Trophoblast cell (in vitro differentiated cells and primary cell): ENCODE results near the gene GPR84.

Experiments used
- DNase-seq, 2 donors: peaks; one replicate each; pipeline ENCODE4 v3.0.0-alpha.2; 2016
- H2AFZ ChIP-seq: 2 replicates; pipeline ENCODE4 v1.6.1; 2013; ENCODE audit warnings: low read length, moderate library complexity, mild to moderate bottlenecking; ENCODE audit not compliant: insufficient read depth, poor library complexity
- H2AK5ac ChIP-seq: 2 replicates; pipeline ENCODE4 v1.6.1; 2013; ENCODE audit warnings: mild to moderate bottlenecking, low read length
- H2BK120ac ChIP-seq: 2 replicates; pipeline ENCODE4 v1.6.1; 2013; ENCODE audit warnings: low read length, mild to moderate bottlenecking, moderate library complexity; ENCODE audit not compliant: insufficient read depth, poor library complexity
- H2BK12ac ChIP-seq: 2 replicates; pipeline ENCODE4 v1.6.1; 2013; ENCODE audit warnings: mild to moderate bottlenecking, low read length, moderate library complexity
- H2BK5ac ChIP-seq: 2 replicates; pipeline ENCODE4 v1.6.1; 2013; ENCODE audit warnings: low read length, low read depth, moderate library complexity, mild to moderate bottlenecking; ENCODE audit not compliant: poor library complexity
- H3K14ac ChIP-seq: 2 replicates; pipeline ENCODE4 v1.6.1; 2013; ENCODE audit warnings: mild to moderate bottlenecking, low read length
- H3K18ac ChIP-seq: 2 replicates; pipeline ENCODE4 v1.6.1; 2013; ENCODE audit warnings: mild to moderate bottlenecking, low read length
- H3K23ac ChIP-seq: 2 replicates; pipeline ENCODE4 v1.6.1; 2013; ENCODE audit warnings: low read length
- H3K27ac ChIP-seq: 2 replicates; pipeline ENCODE4 v1.5.1; 2013; ENCODE audit warnings: low read depth, mild to moderate bottlenecking, inconsistent platforms, low read length, moderate library complexity
- H3K27me3 ChIP-seq: 2 replicates; pipeline ENCODE4 v1.6.1; 2013; ENCODE audit warnings: inconsistent platforms, mild to moderate bottlenecking, low read length, moderate library complexity; ENCODE audit not compliant: insufficient read depth
- H3K36me3 ChIP-seq, 2 experiments: 1 replicate in 1 of 2; 2 replicates in 1 of 2; pipeline ENCODE4 v1.6.1; 2013; ENCODE audit warnings: low read length in 2 of 2, mild to moderate bottlenecking in 2 of 2, moderate library complexity in 1 of 2; ENCODE audit not compliant: insufficient read depth in 2 of 2, control insufficient read depth in 1 of 2
- H3K4ac ChIP-seq: 2 replicates; pipeline ENCODE4 v1.6.1; 2013; ENCODE audit warnings: low read depth, mild to moderate bottlenecking, low read length, moderate library complexity
- H3K4me1 ChIP-seq, 2 experiments: 1 replicate in 1 of 2; 2 replicates in 1 of 2; pipeline ENCODE4 v1.6.1; 2013; ENCODE audit warnings: low read length in 2 of 2, mild to moderate bottlenecking in 2 of 2, moderate library complexity in 1 of 2; ENCODE audit not compliant: insufficient read depth in 2 of 2, control insufficient read depth in 1 of 2
- H3K4me2 ChIP-seq: 2 replicates; pipeline ENCODE4 v1.6.1; 2013; ENCODE audit warnings: inconsistent platforms, mild to moderate bottlenecking, low read length, moderate library complexity
- H3K4me3 ChIP-seq: 2 replicates; pipeline ENCODE4 v1.5.1; 2013; ENCODE audit warnings: mild to moderate bottlenecking, low read depth, low read length, inconsistent platforms
- H3K79me1 ChIP-seq: one replicate; pipeline ENCODE4 v1.6.1; 2013; ENCODE audit warnings: low read length
- H3K79me2 ChIP-seq: 2 replicates; pipeline ENCODE4 v1.6.1; 2013; ENCODE audit warnings: low read length, mild to moderate bottlenecking; ENCODE audit not compliant: control insufficient read depth, insufficient read depth, poor library complexity
- H3K9ac ChIP-seq: 2 replicates; pipeline ENCODE4 v1.6.1; 2013; ENCODE audit warnings: mild to moderate bottlenecking, low read length
- H3K9me3 ChIP-seq: 2 replicates; pipeline ENCODE4 v1.6.1; 2013; ENCODE audit warnings: low read depth, mild to moderate bottlenecking, control low read depth, inconsistent platforms, low read length; ENCODE audit not compliant: insufficient read depth
- H4K12ac ChIP-seq: 2 replicates; pipeline ENCODE4 v1.6.1; 2013; ENCODE audit warnings: low read depth, mild to moderate bottlenecking, low read length, moderate library complexity
- H4K8ac ChIP-seq: 2 replicates; pipeline ENCODE4 v1.6.1; 2013; ENCODE audit warnings: low read depth, mild to moderate bottlenecking, low read length, moderate library complexity
- H4K91ac ChIP-seq: one replicate; pipeline ENCODE4 v1.6.1; 2013; ENCODE audit warnings: low read depth, mild to moderate bottlenecking, low read length, moderate library complexity
- WGBS: extraction: QIAGEN DNeasy Blood & Tissue Kit; methylation state at CpG from one replicate; pipeline ENCODE4 v1.1.7; 2013; ENCODE audit warnings: missing lambda C conversion rate; ENCODE audit not compliant: insufficient read length, insufficient coverage; ENCODE audit errors: extremely low coverage; 5-methylcytosine and 5-hydroxymethylcytosine counted together

GPR84 gene

DNA sequence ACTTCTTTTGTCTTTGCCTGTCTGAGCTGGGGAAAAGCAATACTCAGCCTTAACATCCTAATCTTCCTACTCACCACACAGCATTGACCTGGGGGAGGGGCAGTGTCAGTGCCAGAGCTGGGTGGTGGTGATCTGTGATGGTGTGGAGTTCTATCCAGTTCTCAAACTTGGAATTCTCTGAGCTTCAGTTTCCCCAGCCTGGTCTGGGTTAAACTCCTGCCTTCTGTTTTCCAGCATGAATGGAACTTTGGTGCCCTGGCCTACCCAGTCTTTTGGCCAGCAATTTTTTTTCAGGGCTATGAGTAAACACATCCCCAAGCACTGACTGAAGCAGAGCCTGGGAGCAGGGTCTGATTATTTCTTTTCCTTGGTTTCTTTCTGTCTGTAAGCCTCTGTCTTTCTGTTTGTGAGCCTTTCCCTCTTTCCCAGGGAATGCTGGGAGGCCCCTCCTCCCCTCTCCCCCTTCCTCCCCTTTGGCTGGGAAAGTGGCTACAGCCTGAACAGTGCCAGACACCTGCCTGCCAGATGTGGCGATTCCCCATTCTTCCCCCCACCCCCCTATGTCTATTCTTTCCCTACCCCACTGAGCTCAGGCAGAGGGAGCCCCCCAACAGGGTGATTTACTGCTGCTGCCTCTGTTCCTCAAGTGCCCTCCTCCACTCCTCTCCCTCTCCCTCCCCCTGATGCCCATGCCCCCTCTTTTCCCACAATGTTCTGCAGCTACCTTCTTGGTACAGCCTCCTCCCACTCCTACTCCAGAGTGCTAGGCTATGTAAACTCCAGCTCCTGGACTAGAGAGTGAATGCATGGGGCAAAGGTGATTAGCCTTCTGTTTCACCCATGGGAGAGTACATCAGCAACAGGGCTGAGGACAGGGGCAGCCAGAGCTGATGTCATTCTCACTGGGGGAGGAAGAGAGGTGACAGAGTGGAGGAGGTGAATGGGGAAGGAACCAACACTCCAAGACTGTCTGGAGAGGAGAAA, 11.1 kb downstream of the GPR84 start:
- Histone ChIP-seq H3K9ac (no peak overlapping the region), H3K18ac (no peak overlapping the region), H4K8ac (no peak overlapping the region), H4K12ac (no peak overlapping the region), H2BK5ac (no peak overlapping the region), H3K14ac (no peak overlapping the region), H3K23ac (no peak overlapping the region), H3K27me3 (no peaks in the 10 kb centered on the region), H3K4me3 (no peak overlapping the region), H3K4me1 (peaks cover 40 to 50% of the 10 kb centered on the region in 2 experiments), H4K91ac (no peak overlapping the region), H2AK5ac (no peak overlapping the region), H3K79me2 (no peaks in the 10 kb centered on the region), H2AFZ (no peak overlapping the region), H3K27ac (no peak overlapping the region), H2BK120ac (no peak overlapping the region), H3K9me3 (no peaks in the 10 kb centered on the region), H3K36me3 (peaks cover 2 to 23% of the 10 kb centered on the region in 2 experiments), H3K4me2 (no peak overlapping the region), H3K79me1 (peaks cover 11% of the 10 kb centered on the region), H3K4ac (no peak overlapping the region), H2BK12ac (peak overlapping the region; percentile 15)
- no peak for DNase-seq
- no CpG with 5 or more reads among the region's 1 CpG for WGBS

DNA sequence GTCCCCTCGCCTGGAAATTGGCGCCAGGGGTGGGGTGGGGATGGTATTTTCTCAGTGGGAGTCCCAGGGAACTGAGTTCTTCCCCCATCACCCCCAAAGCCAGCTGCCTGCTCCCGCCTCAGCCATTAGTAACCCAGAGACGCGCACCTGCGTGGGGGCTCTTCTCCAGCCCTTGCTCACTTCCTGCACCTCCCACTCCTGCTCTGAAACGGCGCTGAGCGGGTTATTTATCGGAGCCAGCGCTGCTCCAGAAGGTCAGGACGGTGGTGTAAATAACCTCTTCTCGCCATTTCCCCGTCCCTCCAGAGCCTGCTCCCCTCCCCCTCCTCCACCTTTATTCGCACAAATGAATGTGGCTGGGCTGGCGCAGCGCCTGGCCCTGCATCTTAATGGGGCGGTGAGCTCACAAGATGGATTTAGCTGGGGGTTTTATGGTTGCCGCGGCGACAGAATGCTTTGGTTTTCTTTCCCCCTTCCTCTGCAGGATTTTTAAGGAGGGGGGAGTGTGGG, 12.2 kb downstream of the GPR84 start:
- H4K8ac ChIP-seq = no peak overlapping the region
- H2AK5ac ChIP-seq = no peak overlapping the region
- no peak overlapping the region for H2BK12ac ChIP-seq
- H3K4ac ChIP-seq = no peak overlapping the region
- H3K27ac ChIP-seq = no peak overlapping the region
- no CpG with 5 or more reads among the region's 21 CpGs for WGBS
- peaks cover 30 to 39% of the 10 kb centered on the region in 2 experiments for H3K4me1 ChIP-seq
- H2BK5ac ChIP-seq = no peak overlapping the region
- no peak overlapping the region for H2AFZ ChIP-seq
- H3K9ac ChIP-seq = no peak overlapping the region
- H3K79me1 ChIP-seq = peaks cover 8% of the 10 kb centered on the region
- no peak overlapping the region for H4K91ac ChIP-seq
- no peak for DNase-seq
- peak overlapping the region; percentile 42 for H3K4me2 ChIP-seq
- no peak overlapping the region for H4K12ac ChIP-seq
- H3K23ac ChIP-seq = no peak overlapping the region
- H3K36me3 ChIP-seq = peaks cover 7 to 30% of the 10 kb centered on the region in 2 experiments
- no peaks in the 10 kb centered on the region for H3K79me2 ChIP-seq
- no peak overlapping the region for H3K4me3 ChIP-seq
- no peaks in the 10 kb centered on the region for H3K27me3 ChIP-seq
- no peaks in the 10 kb centered on the region for H3K9me3 ChIP-seq
- no peak overlapping the region for H2BK120ac ChIP-seq
- no peak overlapping the region for H3K14ac ChIP-seq
- no peak overlapping the region for H3K18ac ChIP-seq

DNA sequence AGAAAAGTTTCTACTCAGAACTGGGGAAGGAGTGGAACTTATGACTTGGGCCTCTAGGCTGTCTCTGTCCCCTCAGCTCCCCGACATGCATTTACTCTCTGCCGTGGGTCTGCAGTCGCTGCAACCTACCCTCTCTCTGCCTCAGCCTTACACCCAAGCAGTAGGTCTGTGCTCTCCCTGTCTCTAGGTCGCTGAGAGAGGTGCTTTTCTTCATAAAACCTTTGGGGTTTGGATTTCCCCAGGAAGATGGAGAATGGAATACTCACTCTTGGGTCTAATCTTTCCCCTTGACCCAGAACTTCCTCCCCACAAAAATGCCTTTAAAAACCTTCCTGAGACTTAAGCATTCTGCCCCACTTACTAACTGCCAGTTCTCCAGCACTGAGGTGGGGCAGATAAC, 12.9 kb downstream of the GPR84 start:
- Histone ChIP-seq H3K4me1 (peaks cover 23 to 32% of the 10 kb centered on the region in 2 experiments), H4K8ac (no peak overlapping the region), H3K27me3 (no peaks in the 10 kb centered on the region), H2AK5ac (no peak overlapping the region), H4K12ac (no peak overlapping the region), H3K14ac (no peak overlapping the region), H3K9ac (no peak overlapping the region), H2BK5ac (no peak overlapping the region), H3K4me3 (no peak overlapping the region), H3K79me2 (no peaks in the 10 kb centered on the region), H4K91ac (no peak overlapping the region), H3K4ac (no peak overlapping the region), H2BK12ac (no peak overlapping the region), H2BK120ac (no peak overlapping the region), H3K18ac (no peak overlapping the region), H3K9me3 (no peaks in the 10 kb centered on the region), H3K27ac (no peak overlapping the region), H3K23ac (no peak overlapping the region), H2AFZ (no peak overlapping the region), H3K36me3 (peaks cover 12 to 37% of the 10 kb centered on the region in 2 experiments), H3K79me1 (peaks cover 7% of the 10 kb centered on the region), H3K4me2 (no peak overlapping the region)
- no peak for DNase-seq
- no CpG with 5 or more reads among the region's 4 CpGs for WGBS

DNA sequence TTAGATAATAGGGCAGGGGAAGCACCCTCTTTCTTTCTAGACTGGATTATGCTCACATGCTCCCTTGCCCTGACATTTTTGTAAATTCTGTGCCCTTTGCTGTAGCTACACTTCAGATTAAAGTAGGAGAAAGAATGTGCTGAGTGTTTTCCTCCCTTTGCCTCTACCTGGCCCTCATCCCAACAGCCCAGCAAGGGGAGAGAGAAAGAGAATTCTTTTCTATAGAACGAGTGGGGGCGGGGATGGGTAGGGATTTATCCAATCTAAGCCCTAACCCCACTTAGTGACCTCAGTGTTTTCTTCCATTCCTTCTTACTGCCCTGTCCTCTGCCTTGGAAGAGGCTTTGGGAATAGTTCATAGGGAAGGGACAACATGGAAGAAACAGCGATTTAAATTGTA, 13.5 kb downstream of the GPR84 start:
- Histone ChIP-seq H3K79me1 (peaks cover 7% of the 10 kb centered on the region), H3K4me1 (peaks cover 21 to 26% of the 10 kb centered on the region in 2 experiments), H3K23ac (no peak overlapping the region), H4K8ac (no peak overlapping the region), H3K36me3 (peaks cover 13 to 39% of the 10 kb centered on the region in 2 experiments), H3K4me3 (no peak overlapping the region), H4K91ac (no peak overlapping the region), H3K79me2 (no peaks in the 10 kb centered on the region), H2BK12ac (no peak overlapping the region), H3K4ac (no peak overlapping the region), H3K4me2 (no peak overlapping the region), H4K12ac (no peak overlapping the region), H2AFZ (no peak overlapping the region), H3K9ac (no peak overlapping the region), H3K14ac (no peak overlapping the region), H3K27ac (no peak overlapping the region), H2BK5ac (no peak overlapping the region), H2BK120ac (no peak overlapping the region), H3K18ac (no peak overlapping the region), H3K27me3 (no peaks in the 10 kb centered on the region), H3K9me3 (no peaks in the 10 kb centered on the region), H2AK5ac (no peak overlapping the region)
- no peak for DNase-seq
- WGBS = no CpG with 5 or more reads among the region's 3 CpGs
